ENCODE measurements around the gene VEGFD. TPM values are rescaled to one million over a fixed set of nuclear protein-coding genes. Genes with fewer than 3 reads are reported as not detected.

Gene VEGFD
- total RNA-seq, 1 donor from 2014 or later: not detected

- no peak overlapping the region for H3K4me3 ChIP-seq (ENCODE audit: low read depth, low read length)
- TF ChIP-seq, protein P1, sequence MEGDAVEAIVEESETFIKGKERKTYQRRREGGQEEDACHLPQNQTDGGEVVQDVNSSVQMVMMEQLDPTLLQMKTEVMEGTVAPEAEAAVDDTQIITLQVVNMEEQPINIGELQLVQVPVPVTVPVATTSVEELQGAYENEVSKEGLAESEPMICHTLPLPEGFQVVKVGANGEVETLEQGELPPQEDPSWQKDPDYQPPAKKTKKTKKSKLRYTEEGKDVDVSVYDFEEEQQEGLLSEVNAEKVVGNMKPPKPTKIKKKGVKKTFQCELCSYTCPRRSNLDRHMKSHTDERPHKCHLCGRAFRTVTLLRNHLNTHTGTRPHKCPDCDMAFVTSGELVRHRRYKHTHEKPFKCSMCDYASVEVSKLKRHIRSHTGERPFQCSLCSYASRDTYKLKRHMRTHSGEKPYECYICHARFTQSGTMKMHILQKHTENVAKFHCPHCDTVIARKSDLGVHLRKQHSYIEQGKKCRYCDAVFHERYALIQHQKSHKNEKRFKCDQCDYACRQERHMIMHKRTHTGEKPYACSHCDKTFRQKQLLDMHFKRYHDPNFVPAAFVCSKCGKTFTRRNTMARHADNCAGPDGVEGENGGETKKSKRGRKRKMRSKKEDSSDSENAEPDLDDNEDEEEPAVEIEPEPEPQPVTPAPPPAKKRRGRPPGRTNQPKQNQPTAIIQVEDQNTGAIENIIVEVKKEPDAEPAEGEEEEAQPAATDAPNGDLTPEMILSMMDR (IDR thresholded peaks at IDR 0.05; ENCODE audit: insufficient read depth, low read length, poor library complexity, severe bottlenecking): no peak
- no peaks in the 10 kb centered on the region for H3K27me3 ChIP-seq (ENCODE audit: control insufficient read depth, insufficient read depth, low read length)
- no peaks in the 10 kb centered on the region for H3K36me3 ChIP-seq (ENCODE audit: control insufficient read depth, insufficient read depth, low read length)
- DNase-seq (ENCODE audit: low read depth): no peak
Measured at GRCh38 chrX:15358533-15358932, 25.7 kb downstream of the VEGFD start.

DNA sequence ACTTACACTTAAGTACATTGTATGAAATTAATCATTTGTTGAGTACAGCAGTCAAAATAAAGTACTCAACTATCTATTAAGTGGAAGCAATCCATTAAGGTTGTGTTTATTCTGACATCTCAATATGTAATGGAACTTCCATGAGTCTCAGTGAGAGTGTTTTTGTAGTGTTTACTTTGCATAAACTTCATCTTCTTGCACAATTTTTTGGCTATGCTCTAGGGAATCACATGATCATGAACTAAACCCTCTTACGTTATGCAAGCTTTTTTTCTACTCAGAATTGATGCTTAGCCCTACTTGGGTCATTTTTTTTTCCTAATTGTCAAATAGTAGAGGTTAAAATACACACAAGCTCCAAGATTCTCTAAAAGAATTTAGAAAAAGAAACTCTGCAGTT lies 27.8 kb downstream of the VEGFD start:
- H3K27me3 ChIP-seq (ENCODE audit: control insufficient read depth, insufficient read depth, low read length): no peaks in the 10 kb centered on the region
- H3K36me3 ChIP-seq (ENCODE audit: control insufficient read depth, insufficient read depth, low read length): no peaks in the 10 kb centered on the region
- TF ChIP-seq, protein P1 (IDR thresholded peaks at IDR 0.05; ENCODE audit: insufficient read depth, low read length, poor library complexity, severe bottlenecking): no peak
- DNase-seq (ENCODE audit: low read depth): no peak
- H3K4me3 ChIP-seq (ENCODE audit: low read depth, low read length): no peak overlapping the region

DNA sequence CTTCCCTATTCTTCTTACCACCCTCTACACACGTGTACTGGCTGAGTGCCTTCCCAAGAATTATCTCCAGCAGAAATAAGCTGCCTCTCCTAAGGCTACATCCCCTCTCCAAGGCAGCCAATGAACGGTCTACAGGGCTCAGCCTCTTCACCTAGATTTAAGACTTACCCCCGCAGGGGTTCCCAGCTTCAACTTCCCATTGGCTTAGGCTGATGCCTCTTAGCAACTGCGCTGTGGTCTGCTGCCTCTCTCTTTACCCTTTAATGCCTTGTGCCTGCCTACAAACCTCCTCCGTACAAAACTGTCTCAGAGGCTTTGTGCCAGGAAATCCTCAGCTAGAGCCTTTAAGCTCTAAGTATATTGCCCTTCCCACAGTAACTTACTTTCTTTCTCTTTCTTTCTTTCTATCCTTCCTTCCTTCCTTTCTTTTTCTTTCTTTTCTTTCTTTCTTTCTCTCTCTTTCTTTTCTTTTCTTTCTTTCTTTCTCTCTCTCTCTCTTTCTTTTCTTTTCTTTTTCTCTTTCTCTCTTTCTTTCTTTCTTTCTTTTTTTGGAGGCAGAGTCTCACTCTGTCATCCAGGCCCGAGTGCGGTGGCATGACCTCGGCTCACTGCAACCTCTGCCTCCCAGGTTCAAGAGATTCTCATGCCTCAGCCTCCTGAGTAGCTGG lies 33.8 kb downstream of the VEGFD start:
- Histone ChIP-seq H3K4me3 (ENCODE audit: low read depth, low read length) (no peak overlapping the region), H3K27me3 (ENCODE audit: control insufficient read depth, insufficient read depth, low read length) (no peaks in the 10 kb centered on the region), H3K36me3 (ENCODE audit: control insufficient read depth, insufficient read depth, low read length) (no peaks in the 10 kb centered on the region)
- DNase-seq (ENCODE audit: low read depth): no peak
- TF ChIP-seq, protein P1 (IDR thresholded peaks at IDR 0.05; ENCODE audit: insufficient read depth, low read length, poor library complexity, severe bottlenecking): no peak

DNA sequence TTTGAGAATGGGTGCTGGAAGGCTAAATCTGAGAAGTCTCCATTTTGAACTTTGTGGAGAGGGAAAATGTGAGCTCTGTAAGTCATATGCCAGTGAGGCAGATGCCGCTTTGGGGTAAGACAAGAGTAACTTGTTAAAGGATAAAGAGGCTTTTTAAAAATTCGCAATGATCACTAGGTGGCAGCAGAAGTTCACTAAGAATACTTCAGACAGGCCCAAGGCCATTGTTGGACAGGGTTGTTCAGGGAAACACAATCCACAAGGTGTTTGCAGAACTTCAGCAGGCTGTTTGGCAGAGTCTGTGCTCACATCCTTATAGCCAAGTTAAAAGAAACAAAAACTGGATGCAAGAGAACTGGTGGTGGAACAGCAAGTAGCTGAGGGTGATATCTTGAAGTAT lies 35.2 kb downstream of the VEGFD start:
- TF ChIP-seq, protein P1 (IDR thresholded peaks at IDR 0.05; ENCODE audit: insufficient read depth, low read length, poor library complexity, severe bottlenecking): peak; percentile 63
- no peak for DNase-seq (ENCODE audit: low read depth)

GRCh38 chrX:15345976-15346375 lies 38.2 kb downstream of the VEGFD start:
- no peak for DNase-seq (ENCODE audit: low read depth)
- Histone ChIP-seq H3K36me3 (ENCODE audit: control insufficient read depth, insufficient read depth, low read length) (no peaks in the 10 kb centered on the region), H3K27me3 (ENCODE audit: control insufficient read depth, insufficient read depth, low read length) (no peaks in the 10 kb centered on the region), H3K4me3 (ENCODE audit: low read depth, low read length) (no peak overlapping the region)
- TF ChIP-seq, protein P1 (IDR thresholded peaks at IDR 0.05; ENCODE audit: insufficient read depth, low read length, poor library complexity, severe bottlenecking): no peak

More for the DNA sequence above, 35.2 kb downstream of the VEGFD start:
- no peaks in the 10 kb centered on the region for H3K36me3 ChIP-seq (ENCODE audit: control insufficient read depth, insufficient read depth, low read length)
- no peak overlapping the region for H3K4me3 ChIP-seq (ENCODE audit: low read depth, low read length)
- no peaks in the 10 kb centered on the region for H3K27me3 ChIP-seq (ENCODE audit: control insufficient read depth, insufficient read depth, low read length)

- no peak for DNase-seq (ENCODE audit: low read depth)
- Histone ChIP-seq H3K36me3 (ENCODE audit: control insufficient read depth, insufficient read depth, low read length) (no peaks in the 10 kb centered on the region), H3K4me3 (ENCODE audit: low read depth, low read length) (no peak overlapping the region), H3K27me3 (ENCODE audit: control insufficient read depth, insufficient read depth, low read length) (no peaks in the 10 kb centered on the region)
- TF ChIP-seq, protein P1 (IDR thresholded peaks at IDR 0.05; ENCODE audit: insufficient read depth, low read length, poor library complexity, severe bottlenecking): no peak
Measured at GRCh38 chrX:15344106-15344505, 40.1 kb downstream of the VEGFD start.
